GM06990 (cell line): Measurements from ENCODE around the gene MICAL3.
A peak's percentile ranks its signal among the peaks of the same experiment; 100 is the strongest.
"Not testable (repeated sequence)": the region's sequence is repeated elsewhere in the genome, so short reads cannot be mapped to it uniquely, and the experiment has no call there.

ENCODE experiments used
- DNase-seq: peaks from one replicate; pipeline ENCODE4 v3.0.0-alpha.2; 2011; ENCODE audit not compliant: insufficient read length; ENCODE audit errors: extremely low read depth
- H3K27me3 ChIP-seq: replicated peaks from 2 replicates; pipeline ENCODE4 v1.6.0; 2011; ENCODE audit warnings: low read length; ENCODE audit not compliant: control insufficient read depth, insufficient read depth
- H3K36me3 ChIP-seq: 2 replicates; pipeline ENCODE4 v1.5.1; 2011; ENCODE audit warnings: low read length; ENCODE audit not compliant: control insufficient read depth, insufficient read depth
- H3K4me3 ChIP-seq: replicated peaks from 2 replicates; pipeline ENCODE4 v1.5.1; 2011; ENCODE audit warnings: low read depth, mild to moderate bottlenecking, control low read depth, low read length
- CTCF ChIP-seq: IDR thresholded peaks from 2 replicates; pipeline ENCODE4 v1.5.1; 2011; ENCODE audit warnings: low read length, control low read depth, mild to moderate bottlenecking, inconsistent platforms; ENCODE audit not compliant: insufficient read depth, poor library complexity, severe bottlenecking

Gene MICAL3

GRCh38 chr22:18023509-18024275, 669 bp downstream of the MICAL3 start:
- H3K36me3 ChIP-seq: no peaks in the 10 kb centered on the region
- no peak for TF ChIP-seq CTCF
- DNase-seq: peak; percentile 80
- H3K27me3 ChIP-seq: peaks cover 2% of the 10 kb centered on the region
- peak overlapping the region; percentile 59 for H3K4me3 ChIP-seq

GRCh38 chr22:18022876-18023275, 1.5 kb downstream of the MICAL3 start:
- DNase-seq: no peak
- H3K27me3 ChIP-seq: peaks cover 2% of the 10 kb centered on the region
- TF ChIP-seq CTCF: no peak
- no peak overlapping the region for H3K4me3 ChIP-seq
- H3K36me3 ChIP-seq: no peaks in the 10 kb centered on the region

GRCh38 chr22:18021431-18021830, 2.9 kb downstream of the MICAL3 start:
- DNase-seq: no peak
- TF ChIP-seq CTCF: no peak

GRCh38 chr22:18020743-18021142, 3.6 kb downstream of the MICAL3 start:
- H3K27me3 ChIP-seq, DNase-seq, H3K36me3 ChIP-seq, H3K4me3 ChIP-seq: not testable (repeated sequence)

More at GRCh38 chr22:18021431-18021830, 2.9 kb downstream of the MICAL3 start:
- Histone ChIP-seq H3K4me3 (no peak overlapping the region), H3K36me3 (no peaks in the 10 kb centered on the region), H3K27me3 (peaks cover 2% of the 10 kb centered on the region)

GRCh38 chr22:18013947-18014346, 10.4 kb downstream of the MICAL3 start:
- Histone ChIP-seq H3K27me3 (no peaks in the 10 kb centered on the region), H3K36me3 (no peaks in the 10 kb centered on the region), H3K4me3 (no peak overlapping the region)
- TF ChIP-seq CTCF: no peak
- no peak for DNase-seq

GRCh38 chr22:18013436-18013835, 10.9 kb downstream of the MICAL3 start:
- H3K36me3 ChIP-seq: no peaks in the 10 kb centered on the region
- no peak overlapping the region for H3K4me3 ChIP-seq
- no peak for TF ChIP-seq CTCF
- no peak for DNase-seq
- no peaks in the 10 kb centered on the region for H3K27me3 ChIP-seq
